ENCODE results near the gene KDM2A.

GRCh38 chr11:67178421-67178820 is 59.4 kb downstream of the KDM2A start:
- TF ChIP-seq GATA3 (IDR thresholded peaks at IDR 0.05; ENCODE audit: low read depth, low read length) (no peak), GATA2 (IDR thresholded peaks at IDR 0.05; ENCODE audit: low read depth, low read length) (no peak)
